ACC112 (cell line): ENCODE results near the gene UBE4B.

Experiments
- H2AFZ ChIP-seq: fragments of 200-600 bp; sonication (generic); one replicate; pipeline ENCODE4 v1.6.0; 2017; ENCODE audit warnings: antibody characterized with exemption, low read length; ENCODE audit not compliant: unreplicated experiment
- H3K27ac ChIP-seq: fragments of 200-600 bp; sonication (generic); 2 replicates; pipeline ENCODE4 v1.5.1; 2014; ENCODE audit warnings: low read depth, mild to moderate bottlenecking, antibody characterized with exemption, low read length, moderate library complexity
- H3K27me3 ChIP-seq: fragments of 200-600 bp; sonication (generic); 2 replicates; pipeline ENCODE4 v1.6.1; 2014; ENCODE audit warnings: mild to moderate bottlenecking, antibody characterized with exemption, low read length, moderate library complexity, mixed read lengths; ENCODE audit not compliant: insufficient read depth
- H3K36me3 ChIP-seq: fragments of 200-600 bp; sonication (generic); 2 replicates; pipeline ENCODE4 v1.6.1; 2016; ENCODE audit warnings: mild to moderate bottlenecking, antibody characterized with exemption, low read length, moderate library complexity, mixed read lengths; ENCODE audit not compliant: insufficient read depth
- H3K4me1 ChIP-seq: fragments of 200-600 bp; sonication (generic); one replicate; pipeline ENCODE4 v1.6.1; 2016; ENCODE audit warnings: low read length, mixed read lengths; ENCODE audit not compliant: insufficient read depth, unreplicated experiment, control insufficient read depth
- H3K4me3 ChIP-seq: fragments of 200-600 bp; sonication (generic); 2 replicates; pipeline ENCODE4 v1.5.1; 2014; ENCODE audit warnings: mild to moderate bottlenecking, low read depth, low read length
- H3K79me2 ChIP-seq: fragments of 200-600 bp; sonication (generic); one replicate; pipeline ENCODE4 v1.6.0; 2016; ENCODE audit warnings: low read length; ENCODE audit not compliant: control insufficient read depth, unreplicated experiment, insufficient read depth

The UBE4B gene

DNA sequence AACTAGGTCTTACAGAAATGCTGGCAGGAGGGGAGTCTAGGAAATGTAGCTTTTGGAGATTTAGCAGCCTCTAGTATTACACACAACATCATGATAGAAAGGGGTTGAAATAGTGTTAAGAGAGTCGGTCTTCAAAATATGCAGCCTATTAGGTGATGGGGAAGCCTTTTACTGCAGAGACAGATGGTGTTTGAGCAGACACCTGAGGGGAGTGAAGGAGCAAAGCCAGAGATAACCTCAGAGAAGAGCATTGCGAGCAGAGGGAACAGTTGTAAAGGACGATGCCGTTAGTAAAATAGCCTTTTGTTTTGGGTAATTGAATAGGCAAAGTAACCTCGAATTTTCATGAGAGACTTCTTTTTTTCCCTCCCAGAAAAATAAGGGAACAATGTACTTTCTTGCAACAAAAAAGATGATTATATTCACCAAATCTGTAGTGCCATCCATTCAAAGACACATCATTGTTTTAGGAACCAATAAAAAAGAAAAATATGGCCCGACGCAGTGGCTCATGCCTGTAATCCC, 111.3 kb downstream of the UBE4B start:
- Histone ChIP-seq H3K36me3 (peaks cover 6% of the 10 kb centered on the region; the same call in 1 of the 2 replicates), H3K27me3 (no peaks in the 10 kb centered on the region), H3K4me3 (no peak overlapping the region)

DNA sequence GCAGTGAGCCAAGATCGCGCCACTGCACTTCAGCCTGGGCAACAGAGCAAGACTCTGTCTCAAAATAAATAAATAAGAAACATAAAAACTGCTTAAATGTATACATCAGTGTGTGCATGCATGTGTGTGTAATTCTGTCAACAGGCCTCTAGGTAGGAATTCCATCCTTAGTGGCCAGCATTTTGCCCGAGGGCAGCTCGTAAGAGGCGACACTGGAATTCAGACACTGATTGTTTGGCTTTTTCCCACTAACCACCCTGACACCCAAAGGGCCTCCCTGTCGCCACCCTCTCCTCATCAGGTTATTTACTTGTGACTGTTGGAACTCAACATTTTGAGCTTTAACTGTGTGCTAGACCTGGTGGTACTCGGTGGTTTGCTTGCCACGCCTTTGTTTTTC, 113.6 kb downstream of the UBE4B start:
- Histone ChIP-seq H3K79me2 (no peaks in the 10 kb centered on the region), H2AFZ (no peak overlapping the region), H3K27ac (no peak overlapping the region), H3K4me1 (no peaks in the 10 kb centered on the region), H3K4me3 (no peak overlapping the region), H3K27me3 (no peaks in the 10 kb centered on the region), H3K36me3 (peaks cover 9% of the 10 kb centered on the region; the same call in 1 of the 2 replicates)

More for the DNA sequence above, 111.3 kb downstream of the UBE4B start:
- Histone ChIP-seq H3K4me1 (no peaks in the 10 kb centered on the region), H3K27ac (no peak overlapping the region), H2AFZ (no peak overlapping the region), H3K79me2 (no peaks in the 10 kb centered on the region)

GRCh38 chr1:10149231-10149630, 116.5 kb downstream of the UBE4B start:
- Histone ChIP-seq H3K4me3 (no peak overlapping the region), H3K36me3 (peaks cover 9% of the 10 kb centered on the region; the same call in 1 of the 2 replicates), H2AFZ (no peak overlapping the region), H3K4me1 (no peaks in the 10 kb centered on the region), H3K27me3 (no peaks in the 10 kb centered on the region), H3K79me2 (no peaks in the 10 kb centered on the region), H3K27ac (no peak overlapping the region)

- H3K36me3 ChIP-seq = 0 out of 2 replicates have a peak, but pooled peaks cover 4% of the 10 kb centered on the region
- H3K79me2 ChIP-seq = no peaks in the 10 kb centered on the region
- no peak overlapping the region for H3K27ac ChIP-seq
- H3K4me1 ChIP-seq = no peaks in the 10 kb centered on the region
- H2AFZ ChIP-seq = no peak overlapping the region
- no peak overlapping the region for H3K4me3 ChIP-seq
- no peaks in the 10 kb centered on the region for H3K27me3 ChIP-seq
These were observed 120.0 kb downstream of the UBE4B start for GRCh38 chr1:10152709-10153284.

DNA sequence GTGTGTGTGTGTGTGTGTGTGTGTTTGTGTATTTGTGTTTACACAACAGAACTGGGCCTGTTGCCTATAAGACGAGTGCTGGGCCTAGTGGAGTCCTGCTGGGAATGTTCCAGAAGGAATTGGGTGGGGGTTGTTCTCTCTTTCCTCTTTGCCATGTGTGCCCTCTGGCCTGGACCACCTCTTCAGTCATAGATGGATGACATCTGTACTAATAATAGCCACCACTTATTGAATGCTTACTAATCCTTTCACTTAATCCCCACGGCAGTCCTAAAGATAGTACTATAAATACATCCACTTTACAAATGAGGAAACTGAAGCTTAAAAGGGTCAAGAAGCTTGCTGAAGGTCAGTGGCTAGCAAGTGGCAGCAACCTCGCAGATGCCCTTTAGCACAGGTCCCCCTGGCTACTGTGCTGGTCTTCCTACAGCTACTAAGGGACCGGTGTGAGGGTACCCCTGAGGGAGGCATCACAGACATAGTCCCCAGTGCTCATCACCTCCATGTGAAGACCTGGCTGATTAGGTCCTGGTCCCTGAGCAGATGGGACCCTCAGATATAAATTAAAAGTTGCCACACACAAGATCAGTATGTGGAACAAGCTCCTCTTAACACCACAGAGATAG, 122.4 kb downstream of the UBE4B start:
- Histone ChIP-seq H3K27me3 (no peaks in the 10 kb centered on the region), H3K36me3 (0 out of 2 replicates have a peak, but pooled peaks cover 4% of the 10 kb centered on the region), H3K4me1 (no peaks in the 10 kb centered on the region), H2AFZ (no peak overlapping the region), H3K27ac (no peak overlapping the region), H3K4me3 (no peak overlapping the region), H3K79me2 (no peaks in the 10 kb centered on the region)

DNA sequence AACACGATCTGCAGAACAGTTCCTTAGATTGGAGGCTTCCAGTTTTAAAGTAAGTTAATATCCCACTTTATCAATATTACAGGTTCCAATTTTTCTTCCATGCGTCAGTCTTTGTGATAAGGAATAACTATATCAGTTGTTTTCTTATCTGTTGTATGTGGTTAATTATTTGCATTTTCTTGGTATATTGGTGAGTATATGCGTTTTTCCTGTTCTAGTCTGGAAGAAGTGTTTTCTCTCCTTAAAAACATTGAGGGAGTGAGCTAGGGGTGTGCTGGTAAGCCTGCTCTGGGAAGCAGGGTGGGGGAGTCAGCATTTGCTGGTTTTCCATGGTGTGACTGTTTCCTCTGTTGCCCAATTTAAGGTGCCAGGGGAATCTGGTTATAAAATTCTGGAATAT, 127.4 kb downstream of the UBE4B start:
- 0 out of 2 replicates have a peak, but pooled peaks cover 8% of the 10 kb centered on the region for H3K36me3 ChIP-seq

GRCh38 chr1:10160907-10161490, 128.2 kb downstream of the UBE4B start:
- no peaks in the 10 kb centered on the region for H3K27me3 ChIP-seq
- H3K4me1 ChIP-seq = no peaks in the 10 kb centered on the region
- no peak overlapping the region for H2AFZ ChIP-seq
- H3K27ac ChIP-seq = no peak overlapping the region
- H3K36me3 ChIP-seq = 0 out of 2 replicates have a peak, but pooled peaks cover 12% of the 10 kb centered on the region
- H3K79me2 ChIP-seq = no peaks in the 10 kb centered on the region
- no peak overlapping the region for H3K4me3 ChIP-seq

More for the DNA sequence above, 127.4 kb downstream of the UBE4B start:
- Histone ChIP-seq H3K4me1 (no peaks in the 10 kb centered on the region), H3K27ac (no peak overlapping the region), H2AFZ (no peak overlapping the region), H3K27me3 (no peaks in the 10 kb centered on the region), H3K4me3 (no peak overlapping the region), H3K79me2 (no peaks in the 10 kb centered on the region)

GRCh38 chr1:10161541-10162290, 129.0 kb downstream of the UBE4B start:
- no peaks in the 10 kb centered on the region for H3K79me2 ChIP-seq
- H3K4me3 ChIP-seq = no peak overlapping the region
- H3K4me1 ChIP-seq = no peaks in the 10 kb centered on the region
- H3K27me3 ChIP-seq = no peaks in the 10 kb centered on the region
- 0 out of 2 replicates have a peak, but pooled peaks cover 12% of the 10 kb centered on the region for H3K36me3 ChIP-seq
- no peak overlapping the region for H3K27ac ChIP-seq
- H2AFZ ChIP-seq = no peak overlapping the region

DNA sequence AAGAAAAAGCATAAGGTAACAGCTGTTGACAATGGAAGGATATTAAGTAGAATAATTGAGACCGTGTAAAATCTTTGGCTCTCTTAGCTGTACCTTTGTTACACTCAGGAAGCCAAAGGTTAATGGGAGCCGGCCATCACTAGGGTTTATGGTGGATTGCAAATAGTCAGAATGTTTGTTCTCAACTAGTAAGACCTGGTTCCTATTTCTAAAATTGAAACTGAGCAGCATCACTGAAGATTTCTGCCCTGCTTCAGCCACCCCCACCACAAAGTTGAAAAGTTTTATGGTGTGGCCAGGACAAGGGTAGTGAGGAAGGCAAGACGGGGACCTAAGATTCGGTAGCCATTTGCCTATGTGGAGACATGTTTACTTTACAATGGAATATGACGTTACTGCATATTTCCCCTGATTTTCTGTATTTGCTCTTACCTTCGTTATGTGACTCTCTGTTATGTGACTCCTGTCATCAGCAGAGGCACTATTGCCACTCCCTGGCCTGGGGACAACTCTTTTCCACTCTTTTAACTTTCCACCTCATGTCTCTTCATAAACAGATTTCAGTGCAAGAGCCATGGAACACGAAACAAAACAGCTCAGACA, 136.3 kb downstream of the UBE4B start:
- Histone ChIP-seq H3K4me3 (no peak overlapping the region), H2AFZ (no peak overlapping the region), H3K4me1 (no peaks in the 10 kb centered on the region), H3K36me3 (peaks cover 19% of the 10 kb centered on the region; the same call in 1 of the 2 replicates), H3K79me2 (no peaks in the 10 kb centered on the region), H3K27ac (no peak overlapping the region), H3K27me3 (no peaks in the 10 kb centered on the region)

DNA sequence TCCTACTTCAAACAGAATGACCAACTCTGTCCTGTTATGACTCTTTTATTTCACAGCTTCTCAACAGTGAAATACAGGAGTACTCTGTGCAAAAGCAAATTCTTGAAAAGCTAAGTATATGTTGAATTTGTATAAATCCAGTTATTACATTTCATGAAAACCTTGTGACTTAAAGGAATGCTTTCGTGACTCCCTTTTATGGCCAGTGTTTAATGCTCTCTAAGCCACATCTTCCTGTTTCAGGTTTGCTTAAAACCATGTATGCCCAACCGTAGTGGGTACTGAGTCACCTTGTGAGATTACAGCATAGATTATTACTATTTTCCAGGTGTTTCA, 137.4 kb downstream of the UBE4B start:
- H3K4me3 ChIP-seq = no peak overlapping the region
- H3K36me3 ChIP-seq = peaks cover 11% of the 10 kb centered on the region; the same call in 1 of the 2 replicates
- no peak overlapping the region for H3K27ac ChIP-seq

More for the DNA sequence above, 137.4 kb downstream of the UBE4B start:
- Histone ChIP-seq H3K79me2 (no peaks in the 10 kb centered on the region), H3K27me3 (no peaks in the 10 kb centered on the region), H2AFZ (no peak overlapping the region), H3K4me1 (no peaks in the 10 kb centered on the region)
